Loucy (cell line): ENCODE data around the gene ATP10A.

Experiments
- H2AFZ ChIP-seq: fragments of 200-600 bp; sonication (generic); 2 replicates; pipeline ENCODE4 v1.6.0; 2016; ENCODE audit warnings: antibody characterized with exemption, mild to moderate bottlenecking, low read length, moderate library complexity
- H3F3A ChIP-seq: fragments of 200-600 bp; 2 replicates; pipeline ENCODE4 v1.6.0; 2016; ENCODE audit warnings: antibody characterized with exemption, low read depth, mild to moderate bottlenecking
- H3K27me3 ChIP-seq: fragments of 200-600 bp; sonication (generic); 2 replicates; pipeline ENCODE4 v1.6.1; 2014; ENCODE audit warnings: low read length, mild to moderate bottlenecking; ENCODE audit not compliant: insufficient read depth, poor library complexity, severe bottlenecking
- H3K36me3 ChIP-seq: fragments of 200-600 bp; sonication (generic); 2 replicates; pipeline ENCODE4 v1.6.1; 2016; ENCODE audit warnings: low read length; ENCODE audit not compliant: insufficient read depth
- H3K4me1 ChIP-seq: fragments of 200-600 bp; sonication (generic); 2 replicates; pipeline ENCODE4 v1.5.1; 2014; ENCODE audit warnings: low read length, mild to moderate bottlenecking; ENCODE audit not compliant: insufficient read depth, poor library complexity, severe bottlenecking
- H3K4me2 ChIP-seq: fragments of 200-600 bp; sonication (generic); 2 replicates; pipeline ENCODE4 v1.6.0; 2014; ENCODE audit warnings: antibody characterized with exemption, low read length, low read depth, mild to moderate bottlenecking; ENCODE audit not compliant: poor library complexity, severe bottlenecking
- H3K4me3 ChIP-seq: fragments of 200-600 bp; sonication (generic); 2 replicates; pipeline ENCODE4 v1.5.1; 2014; ENCODE audit warnings: low read length, mild to moderate bottlenecking, mixed read lengths; ENCODE audit not compliant: poor library complexity, severe bottlenecking
- H3K79me2 ChIP-seq: fragments of 200-600 bp; sonication (generic); 2 replicates; pipeline ENCODE4 v1.6.1; 2014; ENCODE audit warnings: low read length; ENCODE audit not compliant: insufficient read depth
- H3K9ac ChIP-seq: fragments of 200-600 bp; sonication (generic); 2 replicates; pipeline ENCODE4 v1.6.0; 2014; ENCODE audit warnings: mild to moderate bottlenecking, low read depth, low read length, moderate library complexity; ENCODE audit not compliant: poor library complexity, severe bottlenecking
- H3K9me2 ChIP-seq: fragments of 200-600 bp; sonication (generic); replicated peaks from 2 replicates; pipeline ENCODE4 v1.6.1; 2016; ENCODE audit warnings: low read depth, low read length, mixed read lengths
- H3K9me3 ChIP-seq: fragments of 200-600 bp; sonication (generic); 2 replicates; pipeline ENCODE4 v1.6.1; 2014; ENCODE audit warnings: mild to moderate bottlenecking, antibody characterized with exemption, low read length, low read depth; ENCODE audit not compliant: insufficient read depth
- H4K20me1 ChIP-seq: fragments of 200-600 bp; sonication (generic); 2 replicates; pipeline ENCODE4 v1.6.0; 2014; ENCODE audit warnings: antibody characterized with exemption, low read length, mild to moderate bottlenecking; ENCODE audit not compliant: insufficient read depth, poor library complexity, severe bottlenecking
- EZH2phosphoT487 ChIP-seq: fragments of 200-600 bp; IDR thresholded peaks from 2 replicates; pipeline ENCODE4 v1.6.1; 2018; ENCODE audit warnings: antibody characterized with exemption, mild to moderate bottlenecking, moderate library complexity, borderline replicate concordance
- TF ChIP-seq, protein P1 (sequence below): fragments of 200-600 bp; sonication (generic); conservative IDR thresholded peaks from 2 replicates; pipeline ENCODE4 v1.5.1; 2014; ENCODE audit warnings: mild to moderate bottlenecking, antibody characterized with exemption, low read length

The ATP10A gene

DNA sequence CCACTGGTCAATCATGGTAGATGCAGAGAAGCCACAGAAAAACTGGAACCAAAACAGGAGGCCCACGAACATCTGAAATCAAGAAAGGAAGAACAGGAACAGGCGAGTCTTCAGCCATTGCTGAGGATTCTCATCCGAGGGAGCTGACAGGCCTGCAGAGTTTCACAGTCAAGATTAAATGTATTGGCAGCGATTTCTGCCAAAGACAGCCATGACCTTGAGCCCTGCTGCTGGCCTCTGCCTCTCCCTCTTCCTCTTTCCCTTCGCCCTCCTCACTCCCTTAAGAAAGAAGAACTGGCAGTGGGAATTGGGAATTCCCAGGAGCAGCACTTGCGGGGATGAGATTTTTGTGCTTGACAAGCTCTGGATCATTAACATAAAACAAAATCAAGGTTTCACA lies 179.7 kb downstream of the ATP10A start:
- Histone ChIP-seq H3K4me3 (no peak overlapping the region), H3K36me3 (no peaks in the 10 kb centered on the region), H3K27me3 (no peaks in the 10 kb centered on the region), H3K79me2 (no peaks in the 10 kb centered on the region), H3K4me1 (no peaks in the 10 kb centered on the region), H3K4me2 (no peak overlapping the region), H2AFZ (no peak overlapping the region), H3K9me2 (no peaks in the 10 kb centered on the region), H4K20me1 (no peaks in the 10 kb centered on the region), H3K9me3 (peaks cover 12% of the 10 kb centered on the region; the same call in 1 of the 2 replicates), H3F3A (no peaks in the 10 kb centered on the region), H3K9ac (no peak overlapping the region)
- TF ChIP-seq EZH2phosphoT487 = no peak
- TF ChIP-seq, protein P1, sequence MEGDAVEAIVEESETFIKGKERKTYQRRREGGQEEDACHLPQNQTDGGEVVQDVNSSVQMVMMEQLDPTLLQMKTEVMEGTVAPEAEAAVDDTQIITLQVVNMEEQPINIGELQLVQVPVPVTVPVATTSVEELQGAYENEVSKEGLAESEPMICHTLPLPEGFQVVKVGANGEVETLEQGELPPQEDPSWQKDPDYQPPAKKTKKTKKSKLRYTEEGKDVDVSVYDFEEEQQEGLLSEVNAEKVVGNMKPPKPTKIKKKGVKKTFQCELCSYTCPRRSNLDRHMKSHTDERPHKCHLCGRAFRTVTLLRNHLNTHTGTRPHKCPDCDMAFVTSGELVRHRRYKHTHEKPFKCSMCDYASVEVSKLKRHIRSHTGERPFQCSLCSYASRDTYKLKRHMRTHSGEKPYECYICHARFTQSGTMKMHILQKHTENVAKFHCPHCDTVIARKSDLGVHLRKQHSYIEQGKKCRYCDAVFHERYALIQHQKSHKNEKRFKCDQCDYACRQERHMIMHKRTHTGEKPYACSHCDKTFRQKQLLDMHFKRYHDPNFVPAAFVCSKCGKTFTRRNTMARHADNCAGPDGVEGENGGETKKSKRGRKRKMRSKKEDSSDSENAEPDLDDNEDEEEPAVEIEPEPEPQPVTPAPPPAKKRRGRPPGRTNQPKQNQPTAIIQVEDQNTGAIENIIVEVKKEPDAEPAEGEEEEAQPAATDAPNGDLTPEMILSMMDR = no peak

DNA sequence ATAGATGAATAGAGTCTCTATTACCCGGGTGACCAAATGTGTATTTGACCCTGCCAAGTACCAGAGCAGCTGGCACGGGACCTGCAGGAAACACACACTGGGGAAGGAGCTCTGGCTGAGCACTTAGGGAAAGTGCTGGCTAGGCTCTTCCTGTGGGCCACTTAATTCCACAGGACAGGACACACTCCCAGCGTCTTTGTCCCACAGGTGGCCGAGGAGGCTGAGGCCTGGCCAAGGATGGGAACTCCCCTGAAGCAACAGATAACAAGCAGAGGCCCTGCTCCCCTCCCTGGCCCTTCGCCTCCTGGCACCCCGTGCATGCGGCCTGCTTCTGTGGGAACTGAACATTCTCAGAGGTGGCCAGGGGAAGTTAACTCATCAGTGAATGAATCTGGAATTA lies 180.8 kb downstream of the ATP10A start:
- no peaks in the 10 kb centered on the region for H3F3A ChIP-seq
- no peaks in the 10 kb centered on the region for H3K9me2 ChIP-seq
- no peaks in the 10 kb centered on the region for H3K27me3 ChIP-seq
- H4K20me1 ChIP-seq = no peaks in the 10 kb centered on the region
- H3K9me3 ChIP-seq = peaks cover 12% of the 10 kb centered on the region; the same call in 1 of the 2 replicates
- H3K4me3 ChIP-seq = no peak overlapping the region
- H3K9ac ChIP-seq = no peak overlapping the region
- H3K79me2 ChIP-seq = no peaks in the 10 kb centered on the region
- no peak overlapping the region for H2AFZ ChIP-seq
- TF ChIP-seq, protein P1 = no peak
- no peak for TF ChIP-seq EZH2phosphoT487
- no peaks in the 10 kb centered on the region for H3K4me1 ChIP-seq
- H3K4me2 ChIP-seq = no peak overlapping the region
- H3K36me3 ChIP-seq = no peaks in the 10 kb centered on the region

DNA sequence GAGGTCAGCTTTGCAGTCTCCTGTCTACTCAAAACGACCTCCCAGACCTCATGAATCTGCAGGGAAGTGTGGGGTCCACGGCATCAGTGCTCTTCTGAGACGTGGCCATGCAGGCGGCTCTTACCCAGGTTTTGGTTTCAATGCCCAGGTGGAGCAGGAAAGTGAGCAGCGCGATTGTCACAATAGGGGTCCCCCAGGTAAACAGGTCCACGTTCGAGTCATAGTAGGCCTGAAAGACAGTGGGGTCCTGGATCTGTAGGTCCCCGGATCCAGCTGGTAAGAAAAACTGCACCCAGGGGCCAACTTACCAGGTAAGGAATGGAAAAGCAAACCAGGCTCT lies 182.5 kb downstream of the ATP10A start:
- Histone ChIP-seq H3K9ac (no peak overlapping the region), H3K36me3 (no peaks in the 10 kb centered on the region), H3K9me2 (no peaks in the 10 kb centered on the region), H3K4me3 (no peak overlapping the region), H3K4me1 (no peaks in the 10 kb centered on the region), H3F3A (no peaks in the 10 kb centered on the region), H4K20me1 (no peaks in the 10 kb centered on the region), H2AFZ (no peak overlapping the region), H3K9me3 (peaks cover 12% of the 10 kb centered on the region; the same call in 1 of the 2 replicates), H3K79me2 (no peaks in the 10 kb centered on the region), H3K4me2 (no peak overlapping the region), H3K27me3 (no peaks in the 10 kb centered on the region)
- TF ChIP-seq, protein P1 = no peak
- TF ChIP-seq EZH2phosphoT487 = no peak
